Esophagus (tissue), 2 donors: ENCODE measurements around the gene PIGU. TPM values are rescaled to one million over a fixed set of nuclear protein-coding genes. Genes with fewer than 3 reads are reported as not detected.
"Not testable (repeated sequence)": the region's sequence is repeated elsewhere in the genome, so short reads cannot be mapped to it uniquely, and the experiment has no call there.

Experiments used
- H3K27ac ChIP-seq, 2 donors: one replicate each; pipeline ENCODE4 v1.5.1; 2013; ENCODE audit warnings: low read depth in 2 of 2, mild to moderate bottlenecking in 2 of 2, inconsistent platforms in 1 of 2, low read length in 1 of 2, moderate library complexity in 1 of 2
- H3K27me3 ChIP-seq, 2 donors: one replicate each; pipeline ENCODE4 v1.6.1; 2013; ENCODE audit warnings: low read length in 2 of 2, control low read depth in 1 of 2, mild to moderate bottlenecking in 1 of 2; ENCODE audit not compliant: insufficient read depth in 2 of 2, control insufficient read depth in 1 of 2
- H3K36me3 ChIP-seq, 2 donors: one replicate each; pipeline ENCODE4 v1.6.1; 2013; ENCODE audit warnings: low read length in 1 of 2; ENCODE audit not compliant: control insufficient read depth in 2 of 2, insufficient read depth in 2 of 2
- H3K4me1 ChIP-seq, 2 donors: one replicate each; pipeline ENCODE4 v1.6.1; 2013; ENCODE audit warnings: low read length in 1 of 2; ENCODE audit not compliant: control insufficient read depth in 2 of 2, insufficient read depth in 2 of 2
- H3K4me3 ChIP-seq, 2 donors: one replicate each; pipeline ENCODE4 v1.5.1; 2013; ENCODE audit warnings: low read length in 2 of 2, mild to moderate bottlenecking in 2 of 2, low read depth in 1 of 2, moderate library complexity in 1 of 2
- H3K9me3 ChIP-seq, 2 donors: one replicate each; pipeline ENCODE4 v1.6.1; 2013; ENCODE audit warnings: mild to moderate bottlenecking in 2 of 2, low read depth in 1 of 2, low read length in 1 of 2, moderate library complexity in 1 of 2; ENCODE audit not compliant: control insufficient read depth in 2 of 2, insufficient read depth in 1 of 2
- WGBS, 2 donors: extraction: QIAGEN DNeasy Blood & Tissue Kit; methylation state at CpG; one replicate each; pipeline ENCODE4 v1.1.7; 2013; 5-methylcytosine and 5-hydroxymethylcytosine counted together
- polyA plus RNA-seq, 2 donors: library from polyadenylated mRNA; stranded (reverse); fragments of 200-250 nt; gene quantifications; one replicate each; pipeline ENCODE4 v1.2.3, GENCODE V29; 2013
- donor health status: healthy with polysubstance abuse.
- donor health status: Bipolar disorder and iron deficiency.

Gene PIGU, protein sequence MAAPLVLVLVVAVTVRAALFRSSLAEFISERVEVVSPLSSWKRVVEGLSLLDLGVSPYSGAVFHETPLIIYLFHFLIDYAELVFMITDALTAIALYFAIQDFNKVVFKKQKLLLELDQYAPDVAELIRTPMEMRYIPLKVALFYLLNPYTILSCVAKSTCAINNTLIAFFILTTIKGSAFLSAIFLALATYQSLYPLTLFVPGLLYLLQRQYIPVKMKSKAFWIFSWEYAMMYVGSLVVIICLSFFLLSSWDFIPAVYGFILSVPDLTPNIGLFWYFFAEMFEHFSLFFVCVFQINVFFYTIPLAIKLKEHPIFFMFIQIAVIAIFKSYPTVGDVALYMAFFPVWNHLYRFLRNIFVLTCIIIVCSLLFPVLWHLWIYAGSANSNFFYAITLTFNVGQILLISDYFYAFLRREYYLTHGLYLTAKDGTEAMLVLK
- 10 to 100 TPM; 14.2 to 22.5 TPM for polyA plus RNA-seq

DNA sequence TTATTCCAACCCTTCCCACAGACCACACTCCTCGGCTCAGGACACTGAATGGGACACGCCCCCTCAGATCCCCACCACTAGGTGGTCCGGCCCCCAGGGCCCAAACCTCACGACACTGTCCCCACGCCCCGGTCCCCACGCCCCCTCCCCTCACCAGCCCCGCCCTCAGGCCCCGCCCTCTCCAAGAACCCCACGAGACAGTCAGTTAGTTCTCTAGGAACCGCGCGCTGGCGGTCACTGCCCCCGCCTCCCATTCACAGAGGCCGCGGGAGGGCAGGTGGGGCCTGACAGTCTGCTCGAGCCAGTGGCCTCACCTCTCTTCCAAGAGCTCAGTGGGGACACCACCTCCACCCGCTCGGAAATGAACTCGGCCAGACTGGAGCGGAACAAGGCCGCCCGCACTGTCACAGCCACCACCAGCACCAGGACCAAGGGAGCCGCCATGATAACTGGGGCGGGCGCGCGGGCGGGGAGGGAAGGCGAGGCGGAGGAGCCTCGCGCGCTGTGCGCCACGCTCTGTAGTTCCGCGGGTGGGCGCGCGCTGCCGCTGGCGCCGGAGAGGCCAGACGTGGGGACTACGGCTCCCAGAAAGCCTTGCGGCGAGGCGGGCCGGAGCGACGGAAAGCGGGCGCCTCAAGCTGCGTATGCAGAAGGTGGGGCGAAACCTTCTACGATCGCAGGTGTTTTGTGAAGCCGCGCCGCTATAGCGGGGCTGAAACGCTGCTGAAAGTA, at the start of gene PIGU:
Gene PIGU (minus strand): TSS at position 451 of the 732 bp plus-strand sequence. CDS start 7 bp downstream, at position 444.
- Histone ChIP-seq H3K36me3 (no peaks in the 10 kb centered on the region), H3K9me3 (no peaks in the 10 kb centered on the region), H3K4me3 (peak within 1 kb of the TSS; percentile 66 to 87), H3K4me1 (no peaks in the 10 kb centered on the region), H3K27me3 (no peaks in the 10 kb centered on the region), H3K27ac (peak within 1 kb of the TSS; percentile 86 to 89)
- WGBS, 2 donors = 0 to 1% methylated on average over 60 to 64 of the region's 64 CpGs

DNA sequence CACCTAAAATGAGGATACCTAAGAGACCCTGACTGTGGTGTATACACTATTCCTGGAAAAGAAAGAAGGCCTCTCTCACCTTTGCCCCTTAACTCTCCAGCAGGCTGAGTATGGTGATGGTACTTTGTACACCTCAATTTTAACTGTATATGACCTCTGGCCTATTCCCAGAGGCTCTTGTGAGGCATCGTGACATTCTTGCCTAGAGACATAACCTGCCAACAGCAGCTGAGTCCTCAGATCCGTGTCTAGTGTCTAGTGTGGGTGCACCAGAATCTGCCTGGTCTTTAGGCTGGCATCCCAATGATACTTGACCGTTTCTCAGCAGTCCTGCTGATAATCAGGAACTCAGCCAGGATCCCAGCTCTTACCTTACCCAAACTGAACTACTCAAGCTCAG, 47.3 kb upstream of the PIGU start:
- no peak overlapping the region for H3K4me3 ChIP-seq
- H3K27ac ChIP-seq = no peak overlapping the region
- no peaks in the 10 kb centered on the region for H3K4me1 ChIP-seq
- H3K9me3 ChIP-seq = no peaks in the 10 kb centered on the region
- 75 to 78% methylated on average over 3 of the region's 3 CpGs for WGBS, 2 donors
- H3K36me3 ChIP-seq = peaks cover 15 to 20% of the 10 kb centered on the region in 2 donors
- H3K27me3 ChIP-seq = no peaks in the 10 kb centered on the region

GRCh38 chr20:34722560-34722959, 45.7 kb upstream of the PIGU start:
- not testable (repeated sequence) for H3K4me3 ChIP-seq, H3K9me3 ChIP-seq, H3K4me1 ChIP-seq, H3K27ac ChIP-seq, H3K27me3 ChIP-seq
- WGBS, 2 donors = 86 to 94% methylated on average over 3 of the region's 3 CpGs
- H3K36me3 ChIP-seq = peaks cover 12 to 20% of the 10 kb centered on the region in 2 donors

GRCh38 chr20:34720266-34720665, 43.4 kb upstream of the PIGU start:
- Histone ChIP-seq H3K4me1 (no peaks in the 10 kb centered on the region), H3K36me3 (peaks cover 11 to 12% of the 10 kb centered on the region in 2 donors), H3K27me3 (no peaks in the 10 kb centered on the region)

DNA sequence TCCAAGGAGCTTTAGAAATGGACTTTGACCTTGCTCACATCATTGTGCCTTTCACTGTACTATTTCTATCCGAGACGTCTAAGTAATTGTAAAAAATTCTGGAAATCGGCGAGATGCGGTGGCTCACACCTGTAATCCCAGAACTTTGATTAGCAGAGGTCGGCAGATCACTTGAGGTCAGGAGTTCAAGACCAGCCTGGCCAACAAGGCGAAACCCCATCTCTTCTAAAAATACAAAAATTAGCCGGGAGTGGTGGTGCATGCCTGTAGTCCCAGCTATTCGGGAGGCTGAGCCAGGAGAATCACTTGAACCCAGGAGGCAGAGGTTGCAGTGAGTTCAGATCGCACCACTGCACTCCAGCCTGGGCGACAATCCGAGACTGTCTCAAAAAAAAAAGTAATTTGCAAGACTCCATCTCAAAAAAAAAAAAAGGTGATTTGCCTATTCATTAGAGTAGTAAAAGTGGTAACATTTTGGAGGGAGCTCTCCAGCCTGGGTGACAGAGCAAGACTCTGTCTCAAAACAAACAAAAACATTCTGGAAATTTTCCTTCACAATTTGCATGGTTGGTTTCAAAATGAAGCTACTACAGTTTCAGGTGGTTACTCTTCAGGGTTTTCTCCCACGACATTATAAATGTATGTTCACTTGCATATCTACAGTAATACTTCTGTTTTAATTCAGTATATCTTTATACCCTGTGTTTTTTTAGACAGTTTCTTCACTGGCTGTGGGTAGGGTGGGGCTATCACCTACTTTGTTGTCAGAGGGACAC, 42.5 kb upstream of the PIGU start:
- not testable (repeated sequence) for H3K27ac ChIP-seq, H3K27me3 ChIP-seq, H3K4me1 ChIP-seq, H3K9me3 ChIP-seq, H3K4me3 ChIP-seq
- peaks cover 10 to 13% of the 10 kb centered on the region in 2 donors for H3K36me3 ChIP-seq
- 90 to 93% methylated on average over 13 of the region's 13 CpGs for WGBS, 2 donors

More at GRCh38 chr20:34720266-34720665, 43.4 kb upstream of the PIGU start:
- Histone ChIP-seq H3K4me3 (no peak overlapping the region), H3K9me3 (no peaks in the 10 kb centered on the region), H3K27ac (no peak overlapping the region)
- WGBS, 2 donors = 47 to 74% methylated on average over 2 of the region's 2 CpGs

- H3K27me3 ChIP-seq = no peaks in the 10 kb centered on the region
- H3K9me3 ChIP-seq = no peaks in the 10 kb centered on the region
- peaks cover 8 to 13% of the 10 kb centered on the region in 2 donors for H3K36me3 ChIP-seq
- 82 to 84% methylated on average over 9 of the region's 9 CpGs for WGBS, 2 donors
- H3K27ac ChIP-seq = no peak overlapping the region
- no peak overlapping the region for H3K4me3 ChIP-seq
- no peaks in the 10 kb centered on the region for H3K4me1 ChIP-seq
Observed at GRCh38 chr20:34717230-34718095, 40.6 kb upstream of the PIGU start.

DNA sequence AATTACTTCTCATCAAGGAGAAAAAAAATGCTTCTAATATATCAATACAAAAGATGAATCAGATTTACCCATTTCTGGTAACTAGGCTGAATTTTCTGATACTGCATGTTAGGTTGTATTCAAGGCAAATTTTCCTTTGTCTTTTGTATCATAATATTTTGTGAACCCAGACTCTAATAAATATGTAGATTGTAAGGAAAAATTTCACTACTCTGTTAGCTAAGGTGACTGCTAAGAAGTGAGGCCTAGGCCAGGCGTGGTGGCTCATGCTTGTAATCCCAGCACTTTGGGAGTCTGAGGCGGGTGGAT, 40.0 kb upstream of the PIGU start:
- WGBS, 2 donors = 90 to 98% methylated on average over 2 of the region's 2 CpGs
- H3K4me1 ChIP-seq = no peaks in the 10 kb centered on the region
- H3K27me3 ChIP-seq = no peaks in the 10 kb centered on the region
- no peak overlapping the region for H3K27ac ChIP-seq
- H3K4me3 ChIP-seq = no peak overlapping the region
- H3K9me3 ChIP-seq = no peaks in the 10 kb centered on the region
- H3K36me3 ChIP-seq = peaks cover 8 to 13% of the 10 kb centered on the region in 2 donors

GRCh38 chr20:34715384-34715783, 38.5 kb upstream of the PIGU start:
- H3K27ac ChIP-seq = no peak overlapping the region
- H3K36me3 ChIP-seq = peaks cover 8 to 19% of the 10 kb centered on the region in 2 donors
- H3K4me1 ChIP-seq = peaks cover 0 to 5% of the 10 kb centered on the region in 2 donors
- H3K9me3 ChIP-seq = no peaks in the 10 kb centered on the region
- WGBS, 2 donors = 89 to 90% methylated on average over 4 of the region's 4 CpGs
- H3K4me3 ChIP-seq = no peak overlapping the region
- no peaks in the 10 kb centered on the region for H3K27me3 ChIP-seq
